RWPE2 (cell line): ENCODE results near the gene TCOF1.

Source experiments
- ATAC-seq: fragments of 200-7000 bp; cut with Tn5 transposase; 3 replicates; pipeline ENCODE4 v1.9.1; 2021; ENCODE audit warnings: low read depth
- DNase-seq: peaks from one replicate; pipeline ENCODE4 v3.0.0-alpha.2; 2020; ENCODE audit warnings: low spot score
- H3K27ac ChIP-seq: fragments of 450-650 bp; 2 replicates; pipeline ENCODE4 v1.5.1; 2017; ENCODE audit warnings: mild to moderate bottlenecking; ENCODE audit not compliant: poor library complexity, severe bottlenecking
- H3K27me3 ChIP-seq: fragments of 250-450 bp; sonication (Bioruptor Pico); 2 replicates; pipeline ENCODE4 v1.5.1; 2021; ENCODE audit warnings: mild to moderate bottlenecking, moderate library complexity; ENCODE audit not compliant: insufficient read depth, poor library complexity, severe bottlenecking
- H3K36me3 ChIP-seq: fragments of 250-450 bp; sonication (Bioruptor Pico); 2 replicates; pipeline ENCODE4 v1.5.1; 2020; ENCODE audit warnings: low read depth, mild to moderate bottlenecking, moderate library complexity
- H3K4me1 ChIP-seq: fragments of 250-450 bp; sonication (Bioruptor Pico); 2 replicates; pipeline ENCODE4 v1.5.1; 2021; ENCODE audit warnings: mild to moderate bottlenecking, moderate library complexity; ENCODE audit not compliant: insufficient read depth, poor library complexity, severe bottlenecking
- H3K4me3 ChIP-seq: fragments of 250-450 bp; sonication (Bioruptor Pico); 2 replicates; pipeline ENCODE4 v1.5.1; 2021; ENCODE audit warnings: mild to moderate bottlenecking, moderate library complexity; ENCODE audit not compliant: severe bottlenecking
- H3K9me3 ChIP-seq: fragments of 250-450 bp; sonication (Bioruptor Pico); 2 replicates; pipeline ENCODE4 v1.5.1; 2021; ENCODE audit warnings: mild to moderate bottlenecking, moderate library complexity; ENCODE audit not compliant: severe bottlenecking
- TF ChIP-seq, protein P1 (sequence below): fragments of 450-650 bp; IDR thresholded peaks from one replicate; pipeline ENCODE4 v1.5.1; 2017; ENCODE audit warnings: mild to moderate bottlenecking, moderate library complexity; ENCODE audit not compliant: poor library complexity, severe bottlenecking

Gene TCOF1

DNA sequence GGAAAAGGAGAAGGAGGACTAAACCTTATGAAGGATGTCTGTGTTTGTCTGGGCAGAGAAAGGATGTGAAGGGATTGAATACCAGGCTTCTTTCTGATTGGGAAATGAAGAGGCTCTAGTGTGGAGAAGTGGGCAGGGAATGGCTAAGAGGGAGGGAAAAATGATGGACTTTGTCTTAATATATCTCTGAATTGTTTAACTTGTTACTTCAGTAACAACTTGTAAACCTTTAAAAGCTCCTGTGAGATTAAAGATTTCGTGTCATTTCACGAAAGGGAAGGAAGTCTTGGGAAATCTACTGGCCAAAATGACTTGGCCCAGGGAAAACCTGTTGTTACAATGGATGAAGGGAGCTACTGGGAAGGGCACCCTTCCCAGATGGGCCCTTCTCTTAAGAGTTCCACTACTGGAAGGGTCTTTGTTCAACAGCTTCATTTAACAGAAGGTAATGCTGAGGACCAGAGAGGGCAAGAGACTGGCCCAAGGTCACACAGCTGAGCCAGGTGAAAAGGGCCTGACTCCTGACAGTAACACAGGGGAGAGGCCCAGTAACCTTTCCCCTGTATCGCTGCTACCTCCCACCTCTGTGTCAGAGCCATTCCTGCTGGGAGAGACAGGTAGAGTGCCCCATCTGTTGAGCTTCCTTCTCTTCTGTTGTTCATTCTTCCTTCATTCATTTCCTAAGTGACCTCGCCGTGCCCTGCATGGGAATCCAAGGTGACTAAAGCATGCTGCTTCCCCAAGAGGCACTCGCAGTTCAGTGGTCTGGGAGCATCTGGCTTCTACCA, 5.1 kb upstream of the TCOF1 start:
- DNase-seq, result no peak
- H3K36me3 ChIP-seq, result no peaks in the 10 kb centered on the region
- no peak overlapping the region for H3K4me3 ChIP-seq
- no peaks in the 10 kb centered on the region for H3K9me3 ChIP-seq
- H3K27ac ChIP-seq, result no peak overlapping the region
- no peaks in the 10 kb centered on the region for H3K4me1 ChIP-seq
- ATAC-seq, result no peak
- no peaks in the 10 kb centered on the region for H3K27me3 ChIP-seq
- TF ChIP-seq, protein P1, sequence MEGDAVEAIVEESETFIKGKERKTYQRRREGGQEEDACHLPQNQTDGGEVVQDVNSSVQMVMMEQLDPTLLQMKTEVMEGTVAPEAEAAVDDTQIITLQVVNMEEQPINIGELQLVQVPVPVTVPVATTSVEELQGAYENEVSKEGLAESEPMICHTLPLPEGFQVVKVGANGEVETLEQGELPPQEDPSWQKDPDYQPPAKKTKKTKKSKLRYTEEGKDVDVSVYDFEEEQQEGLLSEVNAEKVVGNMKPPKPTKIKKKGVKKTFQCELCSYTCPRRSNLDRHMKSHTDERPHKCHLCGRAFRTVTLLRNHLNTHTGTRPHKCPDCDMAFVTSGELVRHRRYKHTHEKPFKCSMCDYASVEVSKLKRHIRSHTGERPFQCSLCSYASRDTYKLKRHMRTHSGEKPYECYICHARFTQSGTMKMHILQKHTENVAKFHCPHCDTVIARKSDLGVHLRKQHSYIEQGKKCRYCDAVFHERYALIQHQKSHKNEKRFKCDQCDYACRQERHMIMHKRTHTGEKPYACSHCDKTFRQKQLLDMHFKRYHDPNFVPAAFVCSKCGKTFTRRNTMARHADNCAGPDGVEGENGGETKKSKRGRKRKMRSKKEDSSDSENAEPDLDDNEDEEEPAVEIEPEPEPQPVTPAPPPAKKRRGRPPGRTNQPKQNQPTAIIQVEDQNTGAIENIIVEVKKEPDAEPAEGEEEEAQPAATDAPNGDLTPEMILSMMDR, result no peak

DNA sequence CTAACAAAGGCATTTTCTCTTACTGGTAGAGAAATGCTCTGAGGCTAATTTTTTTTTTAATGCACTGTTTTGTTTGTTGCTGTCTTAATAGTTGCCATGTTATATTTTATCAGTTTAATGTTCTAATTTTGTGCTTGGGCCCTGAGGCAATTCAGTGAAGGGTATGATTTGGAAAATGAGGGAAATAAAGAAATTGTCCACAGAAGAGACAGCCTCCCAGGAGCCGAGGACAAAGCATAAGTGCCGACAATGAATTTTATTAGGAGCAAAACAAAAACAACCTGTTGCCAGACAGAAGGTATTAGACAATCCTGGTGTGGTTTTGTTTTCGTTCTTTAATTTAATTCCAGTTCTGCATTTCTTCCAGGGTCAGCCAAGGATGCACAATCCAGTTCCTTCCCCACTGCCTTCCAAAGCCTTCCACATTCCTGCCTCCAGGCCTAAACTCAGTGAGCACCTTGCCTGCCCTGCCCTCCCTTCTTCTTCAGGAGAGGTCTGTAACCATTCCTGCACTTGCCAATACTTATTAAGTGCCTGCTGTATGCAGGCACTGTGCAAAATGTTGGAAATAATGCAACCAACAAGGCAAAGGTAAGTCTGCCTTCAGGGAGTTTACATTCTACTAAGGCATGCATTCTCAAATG, 4.3 kb upstream of the TCOF1 start:
- Histone ChIP-seq H3K4me3 (no peak overlapping the region), H3K4me1 (no peaks in the 10 kb centered on the region), H3K36me3 (peaks cover 1% of the 10 kb centered on the region), H3K27me3 (no peaks in the 10 kb centered on the region), H3K27ac (no peak overlapping the region), H3K9me3 (no peaks in the 10 kb centered on the region)
- no peak for DNase-seq
- ATAC-seq, result no peak
- TF ChIP-seq, protein P1, result no peak

DNA sequence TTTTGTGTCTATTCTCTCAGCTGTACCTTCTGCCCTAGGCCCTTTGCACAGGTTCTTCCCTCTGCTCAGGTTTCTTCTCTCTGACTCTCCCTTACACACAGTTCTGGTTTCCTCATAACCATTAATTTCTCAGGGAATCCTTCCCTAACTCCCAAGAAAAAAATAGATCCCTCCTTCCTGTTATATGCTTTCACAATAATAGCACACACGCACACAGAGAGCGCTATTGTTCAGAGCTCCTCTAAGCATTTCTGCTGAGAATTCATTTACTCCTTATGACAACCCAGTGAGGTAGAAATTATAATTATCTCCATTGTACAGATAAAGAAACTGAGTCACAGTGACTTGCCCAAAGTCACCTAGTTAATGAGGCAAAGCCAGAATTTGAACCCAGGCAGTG, 1.7 kb upstream of the TCOF1 start:
- TF ChIP-seq, protein P1, result no peak
- DNase-seq (no peak), ATAC-seq (no peak)
- Histone ChIP-seq H3K4me3 (no peak overlapping the region), H3K27me3 (no peaks in the 10 kb centered on the region), H3K36me3 (peaks cover 27% of the 10 kb centered on the region), H3K9me3 (no peaks in the 10 kb centered on the region), H3K4me1 (peaks cover 4% of the 10 kb centered on the region), H3K27ac (no peak overlapping the region)

DNA sequence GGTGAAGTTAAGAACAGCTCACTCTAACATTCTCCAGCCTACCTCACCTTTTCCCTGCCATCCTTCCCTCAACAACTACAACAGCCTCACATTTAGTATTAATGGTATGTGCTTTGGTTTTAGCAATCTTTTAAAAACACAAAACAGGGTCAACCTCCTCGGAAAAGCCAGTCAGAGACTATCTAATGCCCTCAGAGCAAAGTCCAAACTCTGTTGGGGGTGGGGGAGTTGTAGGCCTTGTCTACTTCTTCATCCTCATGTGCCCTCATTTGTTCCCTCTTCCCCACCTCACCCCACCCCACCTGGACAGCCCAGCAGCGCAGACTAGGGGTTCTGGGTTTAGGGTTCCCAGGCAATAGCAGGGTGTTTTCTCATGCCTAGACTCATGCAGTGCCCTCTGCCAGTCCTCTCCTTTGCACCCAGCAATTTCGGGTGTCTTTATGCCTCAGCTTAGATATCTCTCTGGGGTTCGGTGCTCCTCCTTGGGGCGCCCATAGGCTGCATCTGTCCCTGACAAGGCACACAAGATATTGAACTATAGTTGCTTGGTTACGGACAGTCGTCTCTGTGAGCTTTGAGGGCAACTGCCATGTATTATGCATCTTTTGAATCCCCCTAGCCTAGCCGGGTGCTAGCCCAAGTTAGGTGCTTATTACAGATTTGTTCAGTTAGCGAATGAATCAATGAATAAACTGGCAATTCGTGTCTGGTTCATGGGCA, 762 bp upstream of the TCOF1 start:
- ATAC-seq (no peak), DNase-seq (no peak)
- no peaks in the 10 kb centered on the region for H3K9me3 ChIP-seq
- H3K4me3 ChIP-seq, result peak overlapping the region; percentile 93
- no peak overlapping the region for H3K27ac ChIP-seq
- peaks cover 4% of the 10 kb centered on the region for H3K4me1 ChIP-seq
- TF ChIP-seq, protein P1, result no peak
- peaks cover 36% of the 10 kb centered on the region for H3K36me3 ChIP-seq
- H3K27me3 ChIP-seq, result no peaks in the 10 kb centered on the region
